Retinal pigment epithelial cell (primary cell): ENCODE results near the gene EOLA1.

Source experiments
- DNase-seq: peaks from one replicate; pipeline ENCODE4 v3.0.0-alpha.2; 2010; ENCODE audit warnings: low read depth
- H3K4me3 ChIP-seq: 2 replicates; pipeline ENCODE4 v1.5.1; 2011; ENCODE audit warnings: mild to moderate bottlenecking, low read length, control low read depth, moderate library complexity
- TF ChIP-seq, protein P1 (sequence below): conservative IDR thresholded peaks from 2 replicates; pipeline ENCODE4 v1.5.1; 2011; ENCODE audit warnings: low read depth, low read length, control low read depth, inconsistent platforms

EOLA1 gene

DNA sequence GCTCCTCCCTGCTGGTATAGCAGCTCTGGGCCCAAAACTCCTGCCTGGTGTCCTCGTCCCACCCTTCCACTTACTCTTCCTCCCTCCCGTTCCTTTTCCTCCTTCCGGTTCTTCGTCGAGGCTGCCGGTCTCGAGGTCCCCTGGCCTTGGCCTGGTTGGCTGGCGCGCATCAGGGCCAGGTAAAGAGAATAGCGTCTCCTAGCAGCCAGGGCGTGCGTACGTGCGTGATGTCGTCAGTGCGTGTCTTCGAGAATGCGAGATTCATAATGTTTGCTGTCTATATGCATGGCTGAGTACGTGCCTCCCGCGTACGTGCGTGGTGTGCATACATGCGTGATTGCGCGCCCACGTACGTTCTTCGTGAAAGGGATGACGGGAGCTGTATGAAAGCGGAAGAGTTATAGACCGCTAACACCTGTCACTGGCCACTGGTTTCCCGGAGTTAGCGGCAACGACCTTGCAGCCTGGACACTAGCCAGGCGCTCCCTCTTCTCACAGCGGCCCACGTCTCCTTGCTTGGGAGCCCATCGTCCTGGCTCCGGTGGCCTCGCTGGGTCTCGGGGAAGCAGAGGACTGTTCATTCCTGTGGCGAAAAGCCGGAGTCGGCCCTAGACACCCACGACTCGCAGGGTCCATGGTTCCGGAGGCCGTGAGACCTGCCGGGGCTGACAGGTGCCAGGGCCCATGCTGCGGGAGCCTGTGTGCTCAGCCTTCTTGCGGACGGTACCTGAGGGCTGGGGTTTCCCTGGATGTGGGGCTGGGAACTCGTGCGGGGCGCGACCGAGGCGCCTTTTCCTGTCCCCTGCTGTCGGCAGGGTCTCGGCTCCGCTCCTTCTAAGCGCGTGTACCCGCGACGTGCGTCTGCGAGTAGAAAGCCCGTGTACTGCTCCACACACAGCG lies at the start of gene EOLA1:
TSS of gene EOLA1 (plus strand) at position 392 of the 900 bp plus-strand sequence. CDS start 4,619 bp downstream, outside the sequence.
- peak; percentile 74 for DNase-seq
- TF ChIP-seq, protein P1, sequence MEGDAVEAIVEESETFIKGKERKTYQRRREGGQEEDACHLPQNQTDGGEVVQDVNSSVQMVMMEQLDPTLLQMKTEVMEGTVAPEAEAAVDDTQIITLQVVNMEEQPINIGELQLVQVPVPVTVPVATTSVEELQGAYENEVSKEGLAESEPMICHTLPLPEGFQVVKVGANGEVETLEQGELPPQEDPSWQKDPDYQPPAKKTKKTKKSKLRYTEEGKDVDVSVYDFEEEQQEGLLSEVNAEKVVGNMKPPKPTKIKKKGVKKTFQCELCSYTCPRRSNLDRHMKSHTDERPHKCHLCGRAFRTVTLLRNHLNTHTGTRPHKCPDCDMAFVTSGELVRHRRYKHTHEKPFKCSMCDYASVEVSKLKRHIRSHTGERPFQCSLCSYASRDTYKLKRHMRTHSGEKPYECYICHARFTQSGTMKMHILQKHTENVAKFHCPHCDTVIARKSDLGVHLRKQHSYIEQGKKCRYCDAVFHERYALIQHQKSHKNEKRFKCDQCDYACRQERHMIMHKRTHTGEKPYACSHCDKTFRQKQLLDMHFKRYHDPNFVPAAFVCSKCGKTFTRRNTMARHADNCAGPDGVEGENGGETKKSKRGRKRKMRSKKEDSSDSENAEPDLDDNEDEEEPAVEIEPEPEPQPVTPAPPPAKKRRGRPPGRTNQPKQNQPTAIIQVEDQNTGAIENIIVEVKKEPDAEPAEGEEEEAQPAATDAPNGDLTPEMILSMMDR, result no peak

DNA sequence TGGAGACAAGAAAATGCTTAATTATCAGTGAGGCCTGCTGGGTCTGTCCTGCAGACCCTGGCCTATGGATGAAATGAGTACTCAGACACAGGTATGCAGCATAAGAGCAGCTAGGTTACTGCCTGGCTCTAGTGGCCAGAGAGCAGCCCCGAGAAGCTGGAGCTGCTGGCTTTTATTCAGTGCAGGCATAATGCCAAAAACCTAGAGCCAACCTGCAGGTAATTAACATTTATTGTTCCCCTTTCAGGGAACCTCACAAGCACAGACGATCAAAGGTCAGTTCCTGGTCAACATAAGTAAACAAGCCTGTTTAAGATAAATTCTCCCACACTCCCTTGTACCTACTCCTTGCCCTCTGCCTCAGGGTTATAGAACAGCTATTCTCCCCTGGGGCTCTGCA lies 49.0 kb upstream of the EOLA1 start:
- no peak for DNase-seq
- no peak overlapping the region for H3K4me3 ChIP-seq
- TF ChIP-seq, protein P1, result no peak

More for the DNA sequence above, at the start of gene EOLA1:
- H3K4me3 ChIP-seq, result peak within 1 kb of the TSS; percentile 75

DNA sequence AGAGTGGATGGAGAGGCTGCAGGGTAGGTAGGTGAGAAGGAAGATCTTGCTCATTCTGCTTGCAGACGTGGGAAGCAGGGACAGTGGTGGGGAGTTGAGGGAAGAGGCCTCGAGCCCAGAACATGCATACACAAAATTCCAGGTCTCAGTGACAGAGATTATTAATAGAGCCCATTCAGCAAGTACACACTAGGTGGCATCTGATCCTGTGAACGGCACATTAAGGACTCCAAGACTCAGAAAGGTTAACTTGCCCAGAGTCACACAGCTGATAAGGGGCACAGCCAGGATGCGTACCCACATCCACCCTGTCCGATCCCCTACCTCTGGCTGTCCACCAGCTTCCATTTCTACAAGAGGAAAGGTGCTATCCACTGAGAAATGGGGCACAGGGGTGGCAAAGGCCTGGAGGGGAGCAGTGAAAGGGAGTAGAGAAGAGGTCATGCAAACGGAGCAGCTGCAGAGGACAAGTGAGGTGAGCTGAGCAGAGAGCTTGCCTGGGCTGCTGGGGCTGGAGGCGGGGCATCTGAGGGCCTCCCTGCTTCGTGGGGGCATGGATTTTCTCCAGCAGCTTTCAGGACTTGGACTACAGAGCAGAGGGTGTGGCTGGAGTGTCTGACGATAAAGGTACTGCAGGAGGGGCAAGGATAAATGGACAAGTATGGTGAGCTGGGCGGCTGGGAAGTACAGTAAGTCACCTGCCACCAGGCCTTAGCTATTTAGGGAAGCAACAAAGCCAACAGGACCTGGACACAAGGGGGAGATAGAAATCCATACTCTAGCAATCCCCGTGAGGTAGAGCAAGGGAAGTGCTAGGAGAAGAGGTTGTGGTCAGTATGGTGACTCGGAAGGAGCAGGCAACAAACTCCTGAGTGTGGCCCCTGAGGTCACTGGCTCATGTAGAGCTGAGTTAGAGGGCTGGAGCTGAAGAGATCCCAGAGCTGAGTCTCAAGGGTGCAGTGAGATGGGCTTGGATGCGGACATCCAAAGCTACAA lies 46.9 kb upstream of the EOLA1 start:
- no peak for DNase-seq
- no peak overlapping the region for H3K4me3 ChIP-seq
- TF ChIP-seq, protein P1, result no peak

- no peak for DNase-seq
- H3K4me3 ChIP-seq, result no peak overlapping the region
- TF ChIP-seq, protein P1, result no peak
These were observed 45.8 kb upstream of the EOLA1 start for GRCh38 chrX:149494844-149495565.

DNA sequence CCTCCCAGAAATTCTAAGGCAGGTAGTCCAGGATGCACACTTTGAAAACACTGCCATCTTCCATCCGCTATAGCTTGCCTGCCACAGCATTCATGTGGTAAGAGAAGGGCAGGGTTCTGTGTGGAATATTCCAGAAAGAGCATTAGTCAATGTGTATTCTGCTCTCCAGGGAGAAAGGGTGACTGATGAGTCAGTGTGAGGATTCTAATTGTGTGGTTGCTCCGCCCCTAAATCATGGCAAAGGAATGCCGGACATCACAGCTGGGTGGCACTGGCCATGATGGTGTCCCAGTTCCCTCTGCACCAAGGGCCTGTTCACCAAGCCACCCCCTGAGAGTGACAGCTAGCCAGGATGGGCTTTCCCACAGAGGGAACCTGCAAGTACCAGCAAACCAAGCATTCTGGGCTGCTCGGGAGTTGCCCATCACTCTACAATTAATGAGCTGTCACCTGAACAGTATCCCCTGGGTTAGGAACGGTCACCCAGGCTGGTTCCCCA lies 45.2 kb upstream of the EOLA1 start:
- no peak overlapping the region for H3K4me3 ChIP-seq
- DNase-seq, result no peak
- TF ChIP-seq, protein P1, result no peak

DNA sequence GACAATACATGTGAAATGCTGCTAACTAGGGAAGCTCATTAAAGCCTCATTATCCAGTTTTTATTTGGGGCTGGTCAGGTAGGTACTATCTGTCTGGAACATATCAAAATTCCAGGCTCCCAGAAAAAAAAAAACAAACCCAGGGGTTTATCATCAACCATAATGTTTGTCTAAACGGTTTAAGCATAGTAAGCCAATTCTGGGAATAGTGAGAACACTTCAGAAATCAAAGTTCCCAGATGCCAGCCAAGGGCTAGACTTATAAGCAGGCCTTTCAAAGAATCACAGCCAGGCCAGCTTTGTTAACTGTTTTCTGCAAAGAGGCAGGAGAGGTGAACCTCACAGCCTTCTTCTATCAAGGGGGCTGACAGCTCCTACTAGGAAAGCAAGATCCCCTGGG lies 43.8 kb upstream of the EOLA1 start:
- TF ChIP-seq, protein P1, result no peak
- H3K4me3 ChIP-seq, result no peak overlapping the region
- DNase-seq, result no peak
